SK-N-SH (cell line): ENCODE results near the gene CFAP99.

Experiments
- EP300 ChIP-seq, 2 experiments: IDR thresholded peaks; 2 replicates each; pipeline versions ENCODE4 v1.4.0 to v1.6.1; 2012; ENCODE audit warnings: borderline replicate concordance in 1 of 2, low read depth in 1 of 2, low read length in 1 of 2
- FOXM1 ChIP-seq: IDR thresholded peaks from 2 replicates; pipeline ENCODE4 v1.4.0; 2012; ENCODE audit warnings: low read depth, mild to moderate bottlenecking
- TF ChIP-seq, protein P1 (sequence below): IDR thresholded peaks from 2 replicates; pipeline ENCODE4 v1.4.0; 2012; ENCODE audit warnings: low read depth, borderline replicate concordance
- TF ChIP-seq, protein P2 (sequence below): fragments of 150-350 bp; IDR thresholded peaks from 2 replicates; pipeline ENCODE4 v1.6.1; 2017; ENCODE audit warnings: antibody characterized with exemption, low read length, low read depth, borderline replicate concordance
- TF ChIP-seq, protein P3 (sequence below): IDR thresholded peaks from 2 replicates; pipeline ENCODE4 v1.4.0; 2012; ENCODE audit warnings: low read depth, borderline replicate concordance
- TF ChIP-seq, protein P4 (sequence below): IDR thresholded peaks from 2 replicates; pipeline ENCODE4 v1.4.0; 2012; ENCODE audit warnings: low read depth

DNA sequence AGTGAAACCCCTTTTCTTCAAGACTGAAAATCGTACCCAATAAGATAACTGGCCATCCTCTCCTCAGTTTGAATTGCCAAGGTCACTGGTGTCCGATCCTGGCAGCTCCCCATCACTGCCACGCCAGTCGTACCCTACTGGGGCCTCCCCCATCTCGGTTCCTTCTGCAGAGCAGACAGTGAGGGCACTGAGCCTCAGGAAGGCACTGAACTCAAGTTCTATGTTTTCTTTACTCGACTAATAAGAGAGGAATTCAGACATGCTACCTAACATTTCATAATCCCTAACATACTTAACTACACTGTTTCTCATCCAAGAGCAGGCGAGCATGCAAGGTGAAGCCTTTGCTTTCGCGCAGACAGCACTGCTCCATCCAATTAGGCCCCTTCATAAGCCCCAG lies 23.7 kb upstream of the CFAP99 start:
- TF ChIP-seq, protein P1, sequence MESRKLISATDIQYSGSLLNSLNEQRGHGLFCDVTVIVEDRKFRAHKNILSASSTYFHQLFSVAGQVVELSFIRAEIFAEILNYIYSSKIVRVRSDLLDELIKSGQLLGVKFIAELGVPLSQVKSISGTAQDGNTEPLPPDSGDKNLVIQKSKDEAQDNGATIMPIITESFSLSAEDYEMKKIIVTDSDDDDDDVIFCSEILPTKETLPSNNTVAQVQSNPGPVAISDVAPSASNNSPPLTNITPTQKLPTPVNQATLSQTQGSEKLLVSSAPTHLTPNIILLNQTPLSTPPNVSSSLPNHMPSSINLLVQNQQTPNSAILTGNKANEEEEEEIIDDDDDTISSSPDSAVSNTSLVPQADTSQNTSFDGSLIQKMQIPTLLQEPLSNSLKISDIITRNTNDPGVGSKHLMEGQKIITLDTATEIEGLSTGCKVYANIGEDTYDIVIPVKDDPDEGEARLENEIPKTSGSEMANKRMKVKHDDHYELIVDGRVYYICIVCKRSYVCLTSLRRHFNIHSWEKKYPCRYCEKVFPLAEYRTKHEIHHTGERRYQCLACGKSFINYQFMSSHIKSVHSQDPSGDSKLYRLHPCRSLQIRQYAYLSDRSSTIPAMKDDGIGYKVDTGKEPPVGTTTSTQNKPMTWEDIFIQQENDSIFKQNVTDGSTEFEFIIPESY, result no peak
- TF ChIP-seq, protein P2, sequence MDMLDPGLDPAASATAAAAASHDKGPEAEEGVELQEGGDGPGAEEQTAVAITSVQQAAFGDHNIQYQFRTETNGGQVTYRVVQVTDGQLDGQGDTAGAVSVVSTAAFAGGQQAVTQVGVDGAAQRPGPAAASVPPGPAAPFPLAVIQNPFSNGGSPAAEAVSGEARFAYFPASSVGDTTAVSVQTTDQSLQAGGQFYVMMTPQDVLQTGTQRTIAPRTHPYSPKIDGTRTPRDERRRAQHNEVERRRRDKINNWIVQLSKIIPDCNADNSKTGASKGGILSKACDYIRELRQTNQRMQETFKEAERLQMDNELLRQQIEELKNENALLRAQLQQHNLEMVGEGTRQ, result no peak
- TF ChIP-seq EP300 (IDR thresholded peaks at IDR 0.05; ENCODE audit: borderline replicate concordance in 1 of 2, low read depth in 1 of 2, low read length in 1 of 2) (no peak), FOXM1 (no peak)
- TF ChIP-seq, protein P3, sequence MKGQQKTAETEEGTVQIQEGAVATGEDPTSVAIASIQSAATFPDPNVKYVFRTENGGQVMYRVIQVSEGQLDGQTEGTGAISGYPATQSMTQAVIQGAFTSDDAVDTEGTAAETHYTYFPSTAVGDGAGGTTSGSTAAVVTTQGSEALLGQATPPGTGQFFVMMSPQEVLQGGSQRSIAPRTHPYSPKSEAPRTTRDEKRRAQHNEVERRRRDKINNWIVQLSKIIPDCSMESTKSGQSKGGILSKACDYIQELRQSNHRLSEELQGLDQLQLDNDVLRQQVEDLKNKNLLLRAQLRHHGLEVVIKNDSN, result no peak
- TF ChIP-seq, protein P4, sequence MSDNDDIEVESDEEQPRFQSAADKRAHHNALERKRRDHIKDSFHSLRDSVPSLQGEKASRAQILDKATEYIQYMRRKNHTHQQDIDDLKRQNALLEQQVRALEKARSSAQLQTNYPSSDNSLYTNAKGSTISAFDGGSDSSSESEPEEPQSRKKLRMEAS, result no peak
